Thymus (tissue), 11 donors: ENCODE measurements around the gene ADK. TPM values are rescaled to one million over a fixed set of nuclear protein-coding genes. Genes with fewer than 3 reads are reported as not detected.
A peak's percentile ranks its signal among the peaks of the same experiment; 100 is the strongest.

Source experiments
- DNase-seq, 9 donors: peaks; one replicate each; pipeline ENCODE4 v3.0.0-alpha.2; 2013; ENCODE audit warnings: low spot score in 9 of 9, low read depth in 6 of 9, missing footprints in 1 of 9
- H3K27ac ChIP-seq, 2 donors: one replicate each; pipeline ENCODE4 v1.5.1; 2013; ENCODE audit warnings: control low read depth in 1 of 2, low read depth in 1 of 2, low read length in 1 of 2, mild to moderate bottlenecking in 1 of 2, moderate library complexity in 1 of 2
- H3K27me3 ChIP-seq, 2 donors: one replicate each; pipeline ENCODE4 v1.5.1; 2013; ENCODE audit warnings: low read length in 1 of 2; ENCODE audit not compliant: control insufficient read depth in 2 of 2, insufficient read depth in 1 of 2
- H3K36me3 ChIP-seq, 2 donors: one replicate each; pipeline ENCODE4 v1.5.1; 2013; ENCODE audit warnings: low read length in 1 of 2, mild to moderate bottlenecking in 1 of 2, moderate library complexity in 1 of 2; ENCODE audit not compliant: control insufficient read depth in 2 of 2, insufficient read depth in 2 of 2
- H3K4me1 ChIP-seq, 2 donors: one replicate each; pipeline ENCODE4 v1.5.1; 2013; ENCODE audit warnings: low read length in 2 of 2; ENCODE audit not compliant: control insufficient read depth in 2 of 2, insufficient read depth in 2 of 2
- H3K4me3 ChIP-seq, 2 donors: one replicate each; pipeline ENCODE4 v1.5.1; 2013; ENCODE audit warnings: low read length in 2 of 2, control low read depth in 1 of 2, mild to moderate bottlenecking in 1 of 2
- H3K9me3 ChIP-seq, 2 donors: one replicate each; pipeline ENCODE4 v1.5.1; 2013; ENCODE audit warnings: low read length in 1 of 2, mild to moderate bottlenecking in 1 of 2; ENCODE audit not compliant: control insufficient read depth in 2 of 2, insufficient read depth in 1 of 2
- WGBS: extraction: QIAGEN DNeasy Blood & Tissue Kit; methylation state at CpG from one replicate; pipeline ENCODE4 v1.1.7; 2013; 5-methylcytosine and 5-hydroxymethylcytosine counted together
- polyA plus RNA-seq: library from polyadenylated mRNA; stranded (reverse); fragments of 200-250 nt; gene quantifications from one replicate; pipeline ENCODE4 v1.2.3, GENCODE V29; 2013
- total RNA-seq: library from RNA; stranded (reverse); fragments of 120-200 nt; gene quantifications from one replicate; pipeline ENCODE4 v1.2.4, GENCODE V29; 2013
- donor health status: healthy.

Gene ADK
- total and polyA plus RNA-seq, 2 donors, result 32.0 to 33.2 TPM

GRCh38 chr10:74306227-74306982 lies 155.4 kb downstream of the ADK start:
- 76% methylated on average over 3 of the region's 3 CpGs for WGBS
- Histone ChIP-seq H3K27ac (no peak overlapping the region), H3K4me1 (no peaks in the 10 kb centered on the region), H3K9me3 (no peaks in the 10 kb centered on the region), H3K4me3 (no peak overlapping the region), H3K36me3 (no peaks in the 10 kb centered on the region), H3K27me3 (no peaks in the 10 kb centered on the region)
- DNase-seq, result peak in 3 of 9 donors; percentile 4 to 26 (median 11)

GRCh38 chr10:74307061-74307651 lies 156.1 kb downstream of the ADK start:
- Histone ChIP-seq H3K9me3 (no peaks in the 10 kb centered on the region), H3K36me3 (no peaks in the 10 kb centered on the region), H3K4me1 (no peaks in the 10 kb centered on the region), H3K4me3 (no peak overlapping the region), H3K27me3 (no peaks in the 10 kb centered on the region), H3K27ac (no peak overlapping the region)
- 89% methylated on average over 3 of the region's 3 CpGs for WGBS
- DNase-seq, result no peak

- 100% methylated on average over 2 of the region's 2 CpGs for WGBS
- H3K27ac ChIP-seq, result no peak overlapping the region
- H3K27me3 ChIP-seq, result no peaks in the 10 kb centered on the region
- H3K36me3 ChIP-seq, result no peaks in the 10 kb centered on the region
- no peaks in the 10 kb centered on the region for H3K4me1 ChIP-seq
- DNase-seq, result no peak
- no peak overlapping the region for H3K4me3 ChIP-seq
- H3K9me3 ChIP-seq, result no peaks in the 10 kb centered on the region
These were observed 159.7 kb downstream of the ADK start for GRCh38 chr10:74310652-74311257.

GRCh38 chr10:74314166-74314565 lies 163.1 kb downstream of the ADK start:
- DNase-seq, result no peak
- no peaks in the 10 kb centered on the region for H3K4me1 ChIP-seq
- no peaks in the 10 kb centered on the region for H3K27me3 ChIP-seq
- H3K27ac ChIP-seq, result no peak overlapping the region
- H3K9me3 ChIP-seq, result peaks cover 0 to 1% of the 10 kb centered on the region in 2 donors
- no peaks in the 10 kb centered on the region for H3K36me3 ChIP-seq
- H3K4me3 ChIP-seq, result no peak overlapping the region
- 91% methylated on average over 1 of the region's 1 CpG for WGBS

GRCh38 chr10:74320026-74320425 lies 169.0 kb downstream of the ADK start:
- Histone ChIP-seq H3K27ac (no peak overlapping the region), H3K4me1 (no peaks in the 10 kb centered on the region), H3K4me3 (no peak overlapping the region), H3K36me3 (no peaks in the 10 kb centered on the region), H3K27me3 (no peaks in the 10 kb centered on the region), H3K9me3 (peaks cover 0 to 3% of the 10 kb centered on the region in 2 donors)
- 97% methylated on average over 1 of the region's 1 CpG for WGBS
- no peak for DNase-seq

GRCh38 chr10:74320717-74321116 lies 169.7 kb downstream of the ADK start:
- H3K36me3 ChIP-seq, result no peaks in the 10 kb centered on the region
- H3K4me3 ChIP-seq, result no peak overlapping the region
- no peaks in the 10 kb centered on the region for H3K4me1 ChIP-seq
- no peak overlapping the region for H3K27ac ChIP-seq
- no peak for DNase-seq
- peaks cover 0 to 3% of the 10 kb centered on the region in 2 donors for H3K9me3 ChIP-seq
- no peaks in the 10 kb centered on the region for H3K27me3 ChIP-seq
- 96% methylated on average over 4 of the region's 4 CpGs for WGBS

GRCh38 chr10:74322141-74322540 lies 171.1 kb downstream of the ADK start:
- 78% methylated on average over 4 of the region's 4 CpGs for WGBS
- H3K36me3 ChIP-seq, result no peaks in the 10 kb centered on the region
- DNase-seq, result no peak
- H3K4me3 ChIP-seq, result no peak overlapping the region
- no peaks in the 10 kb centered on the region for H3K4me1 ChIP-seq
- H3K27ac ChIP-seq, result no peak overlapping the region
- H3K27me3 ChIP-seq, result no peaks in the 10 kb centered on the region
- peaks cover 0 to 3% of the 10 kb centered on the region in 2 donors for H3K9me3 ChIP-seq

- Histone ChIP-seq H3K27me3 (no peaks in the 10 kb centered on the region), H3K27ac (no peak overlapping the region), H3K4me1 (no peaks in the 10 kb centered on the region), H3K4me3 (no peak overlapping the region), H3K36me3 (no peaks in the 10 kb centered on the region), H3K9me3 (peaks cover 0 to 3% of the 10 kb centered on the region in 2 donors)
- DNase-seq, result no peak
These were observed 171.5 kb downstream of the ADK start for GRCh38 chr10:74322565-74322964.

GRCh38 chr10:74328388-74328787 lies 177.4 kb downstream of the ADK start:
- no peak overlapping the region for H3K4me3 ChIP-seq
- no peaks in the 10 kb centered on the region for H3K4me1 ChIP-seq
- peaks cover 0 to 5% of the 10 kb centered on the region in 2 donors for H3K36me3 ChIP-seq
- H3K27ac ChIP-seq, result no peak overlapping the region
- DNase-seq, result no peak
- WGBS, result 92% methylated on average over 2 of the region's 2 CpGs
- H3K27me3 ChIP-seq, result no peaks in the 10 kb centered on the region
- H3K9me3 ChIP-seq, result no peaks in the 10 kb centered on the region
